GM12801 (cell line): Measurements from ENCODE around the gene SOX10.

Experiments
- TF ChIP-seq, protein P1 (sequence below): IDR thresholded peaks from one replicate; pipeline ENCODE4 v1.5.1; 2011; ENCODE audit warnings: control low read depth; ENCODE audit not compliant: insufficient read length; ENCODE audit errors: extremely low read depth

SOX10 gene

DNA sequence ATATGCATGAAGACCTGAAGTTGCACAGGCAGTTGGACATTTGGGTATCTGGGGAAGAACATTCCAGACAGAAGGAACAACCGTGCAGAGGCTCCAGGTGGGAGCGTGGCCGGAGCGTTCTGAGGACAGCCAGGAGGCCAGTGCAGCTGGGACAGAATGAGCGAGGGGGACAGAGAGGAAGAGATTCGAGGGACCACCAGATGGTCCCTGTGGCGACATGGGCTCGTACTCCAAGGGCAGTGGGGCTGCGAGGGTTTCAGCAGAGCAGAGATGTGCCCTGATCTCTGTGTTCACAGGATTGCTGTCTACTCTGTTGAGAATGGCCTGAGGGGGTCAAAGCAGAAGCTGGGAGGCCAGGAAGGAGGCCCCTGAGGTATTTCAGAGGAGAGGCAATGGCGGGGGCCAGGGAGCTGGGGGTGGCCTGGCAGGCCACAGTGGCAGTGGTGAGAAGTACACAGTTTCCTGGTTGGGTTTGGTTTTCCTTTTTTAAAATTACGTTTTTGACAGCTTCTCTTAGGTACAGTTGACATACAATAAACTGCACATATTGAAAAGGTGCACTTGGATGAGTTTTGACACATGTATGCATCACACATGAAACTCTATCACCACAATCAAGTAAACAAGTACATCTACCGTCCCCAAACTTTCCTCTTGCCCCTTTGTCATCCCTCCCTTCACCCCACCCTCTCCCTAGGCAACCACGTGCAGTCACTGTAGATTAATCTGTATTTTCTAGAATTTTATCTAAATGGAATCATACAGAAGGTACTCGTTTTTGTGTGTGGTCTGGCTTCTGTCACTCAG is 24.8 kb upstream of the SOX10 start:
- TF ChIP-seq, protein P1, sequence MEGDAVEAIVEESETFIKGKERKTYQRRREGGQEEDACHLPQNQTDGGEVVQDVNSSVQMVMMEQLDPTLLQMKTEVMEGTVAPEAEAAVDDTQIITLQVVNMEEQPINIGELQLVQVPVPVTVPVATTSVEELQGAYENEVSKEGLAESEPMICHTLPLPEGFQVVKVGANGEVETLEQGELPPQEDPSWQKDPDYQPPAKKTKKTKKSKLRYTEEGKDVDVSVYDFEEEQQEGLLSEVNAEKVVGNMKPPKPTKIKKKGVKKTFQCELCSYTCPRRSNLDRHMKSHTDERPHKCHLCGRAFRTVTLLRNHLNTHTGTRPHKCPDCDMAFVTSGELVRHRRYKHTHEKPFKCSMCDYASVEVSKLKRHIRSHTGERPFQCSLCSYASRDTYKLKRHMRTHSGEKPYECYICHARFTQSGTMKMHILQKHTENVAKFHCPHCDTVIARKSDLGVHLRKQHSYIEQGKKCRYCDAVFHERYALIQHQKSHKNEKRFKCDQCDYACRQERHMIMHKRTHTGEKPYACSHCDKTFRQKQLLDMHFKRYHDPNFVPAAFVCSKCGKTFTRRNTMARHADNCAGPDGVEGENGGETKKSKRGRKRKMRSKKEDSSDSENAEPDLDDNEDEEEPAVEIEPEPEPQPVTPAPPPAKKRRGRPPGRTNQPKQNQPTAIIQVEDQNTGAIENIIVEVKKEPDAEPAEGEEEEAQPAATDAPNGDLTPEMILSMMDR: no peak

DNA sequence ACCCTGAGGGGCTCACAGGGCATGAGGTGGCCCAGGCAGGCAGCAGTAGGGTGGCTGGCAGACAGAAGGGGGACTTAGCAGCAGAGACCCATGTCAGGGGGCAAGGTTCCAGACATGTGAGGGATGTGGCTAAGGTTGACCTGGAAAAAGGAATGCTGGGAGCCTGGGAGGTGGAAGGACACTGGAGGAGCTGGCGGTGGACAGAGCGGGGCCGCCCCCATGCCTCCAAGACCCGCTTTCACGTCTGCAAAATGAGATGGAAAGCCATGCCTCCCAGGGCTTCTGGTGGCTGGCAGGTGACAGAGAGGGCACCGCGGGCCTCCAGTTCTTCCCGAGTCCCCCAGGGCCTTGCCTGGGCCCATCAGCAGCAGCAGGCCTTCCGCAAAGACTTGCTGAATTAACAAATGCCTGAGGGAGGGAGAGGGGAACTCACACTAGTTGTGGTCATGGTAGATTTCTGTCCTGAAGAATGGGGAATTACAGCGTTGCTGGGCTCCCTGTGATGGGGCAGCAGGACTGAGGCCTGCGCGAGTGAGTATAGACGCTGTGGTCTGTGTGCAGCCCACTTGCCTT is 23.1 kb upstream of the SOX10 start:
- TF ChIP-seq, protein P1: no peak

DNA sequence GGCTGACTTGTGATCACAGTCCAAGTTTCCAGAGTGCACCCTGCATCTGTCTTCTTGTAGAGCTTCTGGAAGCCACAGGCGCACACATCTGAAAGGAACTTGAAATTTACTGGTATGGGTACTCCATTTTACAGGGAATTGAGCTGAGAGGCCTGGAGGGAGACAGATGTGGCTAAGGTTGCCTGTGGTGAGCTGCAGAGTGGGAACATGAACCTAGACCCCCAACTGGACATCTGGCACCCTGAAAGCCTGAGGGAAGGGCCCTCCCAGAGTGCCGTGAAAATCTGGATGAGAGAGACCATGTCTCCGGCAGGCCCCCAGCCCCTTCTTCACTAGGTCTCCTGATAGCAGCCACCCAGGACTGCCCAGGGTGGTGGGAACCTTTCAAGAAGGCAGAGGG is 22.6 kb upstream of the SOX10 start:
- TF ChIP-seq, protein P1: no peak

DNA sequence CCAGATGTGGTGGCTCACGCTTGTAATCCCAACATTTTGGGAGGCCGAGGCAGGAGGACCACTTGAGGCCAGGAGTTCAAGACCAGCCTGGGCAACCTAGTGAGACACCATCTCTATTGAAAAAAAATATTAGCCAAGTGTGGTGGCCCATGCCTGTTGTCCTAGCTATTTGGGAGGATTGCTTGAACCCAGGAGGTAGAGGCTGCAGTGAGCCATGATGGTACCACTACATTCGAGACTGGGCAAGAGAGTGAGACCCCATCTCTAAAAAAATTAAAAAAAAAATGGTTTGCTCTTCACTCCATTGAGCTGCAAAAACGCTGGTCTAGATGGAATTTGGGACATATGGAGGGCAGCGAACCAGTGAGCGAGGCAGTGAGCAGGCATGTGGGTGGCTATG is 21.6 kb upstream of the SOX10 start:
- TF ChIP-seq, protein P1: no peak

DNA sequence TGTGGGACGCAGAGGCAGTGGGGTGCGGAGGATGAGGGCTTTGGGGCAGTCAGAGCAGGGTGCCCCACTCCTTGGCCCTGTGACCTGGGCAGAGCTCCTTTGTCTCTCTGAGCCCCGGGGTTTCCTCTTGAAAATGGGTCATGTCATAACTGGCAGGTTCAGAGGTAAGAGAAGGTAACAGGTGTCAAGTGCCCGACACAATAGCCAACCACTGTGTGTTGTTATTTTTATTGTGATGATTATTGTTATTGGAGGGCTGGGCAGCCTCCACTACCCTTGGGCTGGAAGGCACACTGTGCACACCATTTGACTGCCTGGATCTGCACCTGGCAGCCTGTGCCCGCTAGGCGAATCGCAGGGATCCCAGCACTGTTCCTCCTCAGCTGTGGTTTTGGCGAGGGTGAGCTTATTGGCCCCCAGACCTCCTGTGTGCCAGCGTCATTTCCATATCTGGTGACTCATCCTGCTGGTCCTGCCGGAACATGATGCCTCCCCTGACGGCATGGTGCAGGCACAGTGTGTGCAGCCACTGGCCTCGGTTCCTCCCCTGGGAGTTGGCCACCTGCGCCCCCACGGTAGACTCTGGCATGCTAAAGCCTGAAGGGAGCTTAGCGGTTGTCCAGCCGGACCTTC is 15.4 kb upstream of the SOX10 start:
- TF ChIP-seq, protein P1: no peak

DNA sequence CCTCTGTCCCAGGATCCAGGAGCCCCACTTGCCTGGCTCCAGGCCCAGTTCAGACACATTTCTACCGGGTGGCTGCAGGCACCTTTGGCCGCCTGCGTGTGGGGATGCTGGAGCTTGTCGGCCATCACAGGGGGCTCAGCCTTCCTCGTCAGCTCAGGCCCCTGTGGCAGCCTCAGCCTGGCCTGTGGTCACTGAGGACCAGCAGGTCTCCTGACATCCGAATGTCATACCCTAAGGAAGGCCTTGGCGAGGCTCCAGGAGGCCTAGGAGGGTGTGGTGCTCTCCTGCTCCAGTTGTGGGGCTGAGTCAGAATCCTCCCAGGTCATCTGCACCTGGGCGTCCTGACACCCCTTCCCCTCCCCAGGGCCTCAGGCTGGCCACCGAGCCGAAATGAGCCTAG is 14.9 kb upstream of the SOX10 start:
- TF ChIP-seq, protein P1: no peak

DNA sequence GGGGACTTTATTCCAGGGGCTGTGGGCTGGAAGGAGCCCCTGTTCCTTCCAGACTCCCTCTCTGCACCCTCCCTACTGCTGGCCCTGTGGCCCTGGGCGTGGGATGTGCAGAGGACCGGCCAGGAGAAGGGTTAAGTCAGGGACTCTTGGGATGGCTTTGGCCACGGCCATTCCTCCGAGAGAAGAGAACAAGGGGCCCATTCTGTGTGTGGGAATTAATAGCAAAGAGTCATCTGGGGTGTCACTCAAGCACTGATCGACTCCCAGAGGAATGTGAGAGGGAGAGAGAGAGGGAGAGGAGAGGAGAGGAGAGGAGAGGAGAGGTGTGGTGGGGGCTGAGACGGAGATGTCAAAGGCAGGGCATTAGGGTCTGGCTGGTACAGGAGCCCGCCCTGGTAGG is 14.2 kb upstream of the SOX10 start:
- TF ChIP-seq, protein P1: no peak
